CD8-positive, alpha-beta memory T cell (primary cell): ENCODE results near the gene PSG2. TPM values are rescaled to one million over a fixed set of nuclear protein-coding genes. Genes with fewer than 3 reads are reported as not detected.
"Not testable (repeated sequence)": the region's sequence is repeated elsewhere in the genome, so short reads cannot be mapped to it uniquely, and the experiment has no call there.

Source experiments
- CTCF ChIA-PET: fragments of 350-600 bp; sonication (Branson Sonifier 250); formaldehyde crosslinking; loops from one replicate; lab custom pipeline; 2021; ENCODE audit warnings: antibody characterized with exemption; lab: Charles Lee
- POLR2A ChIA-PET: fragments of 350-600 bp; sonication (Branson Sonifier 250); formaldehyde crosslinking; loops from one replicate; lab custom pipeline; 2021; ENCODE audit warnings: antibody characterized with exemption; lab: Charles Lee
- DNase-seq, 5 donors: peaks; one replicate each; pipeline versions ENCODE4 v3.0.0 to v3.0.0-alpha.2; 2020 to 2022; ENCODE audit warnings: mixed read lengths in 1 of 5
- H3K27ac ChIP-seq: one replicate; pipeline ENCODE4 v1.7.0; 2013; ENCODE audit warnings: low read depth, mild to moderate bottlenecking, low read length, moderate library complexity
- H3K27me3 ChIP-seq: 2 replicates; pipeline ENCODE4 v1.7.0; 2013; ENCODE audit warnings: low read length, mild to moderate bottlenecking; ENCODE audit not compliant: insufficient read depth, poor library complexity, severe bottlenecking
- H3K36me3 ChIP-seq: 2 replicates; pipeline ENCODE4 v1.7.0; 2013; ENCODE audit warnings: mild to moderate bottlenecking, low read length, moderate library complexity; ENCODE audit not compliant: insufficient read depth
- H3K4me1 ChIP-seq: 2 replicates; pipeline ENCODE4 v1.7.0; 2013; ENCODE audit warnings: mild to moderate bottlenecking, low read length, moderate library complexity; ENCODE audit not compliant: insufficient read depth
- H3K4me3 ChIP-seq: 2 replicates; pipeline ENCODE4 v1.7.0; 2013; ENCODE audit warnings: mild to moderate bottlenecking, low read length
- H3K9me3 ChIP-seq: 2 replicates; pipeline ENCODE4 v1.7.0; 2013; ENCODE audit warnings: mild to moderate bottlenecking, low read length
- H3K27ac Mint-ChIP-seq, 8 donors: one replicate each; pipeline ENCODE4 v1.8.0; 2020 to 2021; ENCODE audit warnings: mixed read lengths in 8 of 8, mild to moderate bottlenecking in 6 of 8, inconsistent platforms in 3 of 8, moderate library complexity in 3 of 8
- H3K27me3 Mint-ChIP-seq, 2 donors: one replicate each; pipeline ENCODE4 v1.8.0; 2020 to 2021; ENCODE audit warnings: mixed read lengths in 2 of 2, mild to moderate bottlenecking in 1 of 2, moderate library complexity in 1 of 2
- H3K36me3 Mint-ChIP-seq, 3 donors: one replicate each; pipeline ENCODE4 v1.8.0; 2020 to 2021; ENCODE audit warnings: mixed read lengths in 3 of 3, inconsistent platforms in 1 of 3, mild to moderate bottlenecking in 1 of 3
- H3K4me1 Mint-ChIP-seq, 3 donors: one replicate each; pipeline ENCODE4 v1.8.0; 2020 to 2021; ENCODE audit warnings: mixed read lengths in 3 of 3, inconsistent platforms in 1 of 3, mild to moderate bottlenecking in 1 of 3
- H3K4me3 Mint-ChIP-seq, 7 donors: one replicate each; pipeline ENCODE4 v1.8.0; 2020 to 2021; ENCODE audit warnings: mixed read lengths in 7 of 7, mild to moderate bottlenecking in 6 of 7, moderate library complexity in 4 of 7, inconsistent platforms in 2 of 7
- H3K9me3 Mint-ChIP-seq, 5 donors: one replicate each; pipeline ENCODE4 v1.8.0; 2020 to 2022; ENCODE audit warnings: mixed read lengths in 5 of 5, mild to moderate bottlenecking in 3 of 5, moderate library complexity in 2 of 5, inconsistent platforms in 1 of 5
- polyA plus RNA-seq: library from polyadenylated mRNA; unstranded; fragments of 300-500 nt; fragmentation: Illumina TruSeq; gene quantifications from one replicate; pipeline ENCODE4 v1.2.3, GENCODE V29; 2021
- total RNA-seq, 2 experiments: library from RNA; stranded (reverse); gene quantifications; one replicate each; pipeline ENCODE4 v1.2.3, GENCODE V29; 2021

The PSG2 gene
- total and polyA plus RNA-seq, 3 experiments from 2014 or later = not detected

GRCh38 chr19:43116421-43116820 is 33.9 kb upstream of the PSG2 start:
- H3K36me3 Mint-ChIP-seq, H3K4me1 Mint-ChIP-seq, CTCF ChIA-PET, H3K9me3 ChIP-seq, H3K27me3 Mint-ChIP-seq, H3K27me3 ChIP-seq, H3K4me1 ChIP-seq, H3K27ac ChIP-seq, DNase-seq, H3K4me3 Mint-ChIP-seq, H3K4me3 ChIP-seq, POLR2A ChIA-PET, H3K36me3 ChIP-seq, H3K27ac Mint-ChIP-seq: not testable (repeated sequence)
- H3K9me3 Mint-ChIP-seq = peaks cover 10 to 24% (median 21%) of the 10 kb centered on the region in 5 donors

DNA sequence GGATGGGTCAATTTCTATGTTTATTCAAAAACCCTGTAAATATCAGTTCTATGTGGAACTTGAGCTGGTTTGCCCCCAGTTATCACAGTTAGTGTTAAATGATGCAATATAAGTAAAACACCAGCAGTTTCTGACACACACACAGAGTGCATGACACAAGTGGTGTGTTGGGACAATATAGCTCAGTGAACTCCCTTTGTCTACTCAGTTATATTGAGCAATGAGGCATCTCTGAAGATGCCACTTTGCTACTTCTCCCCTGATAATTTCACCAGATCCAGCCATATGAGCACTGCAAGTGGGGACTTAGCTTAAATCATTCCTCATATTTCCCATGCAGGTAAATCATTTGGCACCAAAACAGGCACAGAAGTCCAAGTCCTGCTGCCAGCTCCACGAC is 33.0 kb upstream of the PSG2 start:
- H3K4me1 Mint-ChIP-seq, H3K4me1 ChIP-seq, H3K27ac Mint-ChIP-seq, H3K4me3 Mint-ChIP-seq, H3K9me3 ChIP-seq, DNase-seq, H3K27me3 ChIP-seq, H3K36me3 Mint-ChIP-seq, H3K27me3 Mint-ChIP-seq, POLR2A ChIA-PET, H3K27ac ChIP-seq, H3K4me3 ChIP-seq, CTCF ChIA-PET, H3K36me3 ChIP-seq: not testable (repeated sequence)
- H3K9me3 Mint-ChIP-seq = peaks cover 10 to 24% (median 21%) of the 10 kb centered on the region in 5 donors

- H3K27me3 ChIP-seq, H3K4me1 Mint-ChIP-seq, H3K27ac Mint-ChIP-seq, POLR2A ChIA-PET, H3K27me3 Mint-ChIP-seq, CTCF ChIA-PET, DNase-seq, H3K27ac ChIP-seq, H3K4me1 ChIP-seq, H3K4me3 ChIP-seq, H3K36me3 Mint-ChIP-seq, H3K9me3 ChIP-seq, H3K4me3 Mint-ChIP-seq, H3K36me3 ChIP-seq: not testable (repeated sequence)
- peaks cover 10 to 24% (median 22%) of the 10 kb centered on the region in 5 donors for H3K9me3 Mint-ChIP-seq
These were observed 32.6 kb upstream of the PSG2 start for GRCh38 chr19:43115064-43115463.

- CTCF ChIA-PET, POLR2A ChIA-PET, H3K4me3 Mint-ChIP-seq: not testable (repeated sequence)
These were observed 32.1 kb upstream of the PSG2 start for GRCh38 chr19:43114626-43115025.

GRCh38 chr19:43107401-43107800 is 24.9 kb upstream of the PSG2 start:
- H3K27ac Mint-ChIP-seq, H3K4me3 ChIP-seq, H3K27me3 Mint-ChIP-seq, H3K36me3 ChIP-seq, CTCF ChIA-PET, H3K27ac ChIP-seq, H3K36me3 Mint-ChIP-seq, H3K9me3 ChIP-seq, H3K4me3 Mint-ChIP-seq, DNase-seq, H3K27me3 ChIP-seq, H3K4me1 Mint-ChIP-seq, H3K4me1 ChIP-seq, POLR2A ChIA-PET: not testable (repeated sequence)
- peaks cover 17 to 35% (median 31%) of the 10 kb centered on the region in 5 donors for H3K9me3 Mint-ChIP-seq

More at GRCh38 chr19:43114626-43115025, 32.1 kb upstream of the PSG2 start:
- not testable (repeated sequence) for H3K27ac ChIP-seq, H3K4me1 Mint-ChIP-seq, H3K27me3 ChIP-seq, H3K4me1 ChIP-seq, H3K36me3 Mint-ChIP-seq, H3K27me3 Mint-ChIP-seq, H3K9me3 ChIP-seq, H3K36me3 ChIP-seq, H3K27ac Mint-ChIP-seq, H3K4me3 ChIP-seq, DNase-seq
- H3K9me3 Mint-ChIP-seq = peaks cover 10 to 24% (median 22%) of the 10 kb centered on the region in 5 donors

- Histone ChIP-seq H3K4me1 (no peaks in the 10 kb centered on the region), H3K36me3 (no peaks in the 10 kb centered on the region), H3K4me3 (no peak overlapping the region), H3K27ac (no peak overlapping the region), H3K9me3 (no peaks in the 10 kb centered on the region), H3K27me3 (no peaks in the 10 kb centered on the region)
- ChIA-PET CTCF (no interaction called here), POLR2A (no interaction called here)
- Mint-ChIP-seq H3K36me3 (no peaks in the 10 kb centered on the region), H3K27ac (no peak overlapping the region), H3K9me3 (peaks cover 20 to 39% (median 33%) of the 10 kb centered on the region in 5 donors), H3K4me3 (no peak overlapping the region), H3K4me1 (no peaks in the 10 kb centered on the region), H3K27me3 (peaks cover 3 to 6% of the 10 kb centered on the region in 2 donors)
- DNase-seq = no peak
These were observed 23.0 kb upstream of the PSG2 start for GRCh38 chr19:43105496-43105895.

DNA sequence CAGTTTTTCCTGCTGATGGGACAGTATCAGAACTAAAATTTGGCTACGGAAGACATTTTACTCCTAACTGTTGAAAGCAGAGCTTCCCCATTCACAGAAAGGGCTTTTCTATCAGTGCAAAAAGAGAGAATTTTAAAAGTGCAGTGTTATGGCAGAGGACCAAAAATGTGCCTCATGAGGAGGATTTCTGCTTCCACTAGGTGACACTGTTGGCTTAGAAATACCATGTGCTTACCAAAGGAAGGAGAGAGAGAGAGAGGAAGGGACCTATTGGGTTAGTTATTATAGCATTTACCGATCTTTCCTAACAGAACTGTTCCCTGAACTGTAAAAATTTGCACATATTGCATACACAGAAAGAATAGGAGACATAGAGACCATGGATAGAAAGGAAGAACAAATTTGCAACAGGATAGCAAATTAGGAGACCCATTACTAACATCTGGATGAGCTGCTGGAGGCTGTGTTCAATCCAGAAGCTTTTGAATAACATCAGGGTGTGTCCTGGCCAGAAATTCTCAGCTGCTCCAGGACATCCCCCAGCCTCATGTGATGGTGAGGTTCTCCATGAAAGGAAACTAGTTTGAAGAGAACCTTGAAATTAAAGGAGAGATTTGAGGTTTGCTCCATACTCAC is 21.8 kb upstream of the PSG2 start:
- H3K4me3 ChIP-seq, H3K4me1 Mint-ChIP-seq, H3K4me1 ChIP-seq, H3K9me3 ChIP-seq, POLR2A ChIA-PET, H3K4me3 Mint-ChIP-seq, H3K36me3 Mint-ChIP-seq, CTCF ChIA-PET, DNase-seq, H3K27ac ChIP-seq, H3K27ac Mint-ChIP-seq, H3K27me3 ChIP-seq, H3K36me3 ChIP-seq, H3K27me3 Mint-ChIP-seq: not testable (repeated sequence)
- H3K9me3 Mint-ChIP-seq = peaks cover 20 to 39% (median 33%) of the 10 kb centered on the region in 5 donors

DNA sequence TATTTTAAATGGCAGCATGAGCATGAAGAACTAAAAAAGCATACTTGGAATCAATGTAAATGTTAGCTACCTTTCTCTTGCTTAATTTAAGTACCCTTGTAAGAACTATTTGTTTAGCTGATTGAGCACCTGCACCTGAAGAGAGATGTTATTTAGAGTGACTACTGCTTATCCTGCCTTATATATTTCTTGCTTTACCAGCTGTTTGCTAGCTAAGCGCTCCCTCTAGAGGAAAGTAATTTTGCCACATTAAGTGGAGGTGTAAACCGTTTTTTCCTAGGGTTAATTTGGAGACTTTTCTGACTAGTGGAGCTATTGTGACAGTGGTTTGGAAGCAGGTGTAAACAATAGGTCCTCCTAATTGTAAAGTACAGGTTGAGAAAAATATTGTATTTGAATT is 19.4 kb upstream of the PSG2 start:
- Histone ChIP-seq H3K9me3 (no peaks in the 10 kb centered on the region), H3K27me3 (no peaks in the 10 kb centered on the region), H3K4me3 (no peak overlapping the region), H3K36me3 (no peaks in the 10 kb centered on the region), H3K27ac (no peak overlapping the region), H3K4me1 (no peaks in the 10 kb centered on the region)
- H3K36me3 Mint-ChIP-seq = no peaks in the 10 kb centered on the region
- POLR2A ChIA-PET = no interaction called here
- DNase-seq = no peak
- peaks cover 6% of the 10 kb centered on the region in 2 donors for H3K27me3 Mint-ChIP-seq
- H3K4me1 Mint-ChIP-seq = no peaks in the 10 kb centered on the region
- H3K27ac Mint-ChIP-seq = no peak overlapping the region
- CTCF ChIA-PET = no interaction called here
- peaks cover 20 to 38% (median 33%) of the 10 kb centered on the region in 5 donors for H3K9me3 Mint-ChIP-seq
- H3K4me3 Mint-ChIP-seq = no peak overlapping the region
